ENCODE measurements around the gene ATXN10. TPM values are rescaled to one million over a fixed set of nuclear protein-coding genes. Genes with fewer than 3 reads are reported as not detected.

The ATXN10 gene
- total and polyA plus RNA-seq, 2 of the 13 experiments (the other 11 are each of a cell fraction or from before 2014, with no cell fraction given): 60.1 to 194 TPM

DNA sequence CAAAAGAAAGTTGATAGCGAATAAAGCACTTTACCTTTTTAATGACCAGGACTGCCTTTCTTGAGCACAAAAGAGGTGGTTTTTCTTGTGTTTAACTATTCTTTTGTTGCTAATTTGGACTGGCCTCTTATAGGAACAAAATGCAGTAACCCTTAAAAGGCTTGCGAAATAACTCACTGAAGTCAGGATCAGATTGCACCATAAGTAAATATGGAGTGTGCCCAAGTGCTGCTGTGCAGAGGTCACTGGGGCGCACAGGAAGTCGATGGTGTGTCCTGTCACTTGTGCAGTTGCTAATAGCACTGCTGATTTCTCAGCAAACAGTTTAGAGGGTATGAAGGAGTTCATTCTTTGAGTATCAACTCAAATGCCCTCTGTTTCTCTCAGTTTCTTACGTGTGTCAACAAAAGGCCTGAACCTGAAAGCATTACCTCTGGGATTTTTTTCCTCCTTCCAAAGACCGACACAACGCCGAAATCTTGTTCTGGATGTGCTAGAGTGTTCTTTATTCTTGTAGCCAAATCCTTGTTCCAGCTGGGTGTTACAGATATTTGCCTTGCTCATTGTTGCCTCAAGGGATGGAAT, 71.3 kb downstream of the ATXN10 start (continued):
- TF ChIP-seq, protein P1, sequence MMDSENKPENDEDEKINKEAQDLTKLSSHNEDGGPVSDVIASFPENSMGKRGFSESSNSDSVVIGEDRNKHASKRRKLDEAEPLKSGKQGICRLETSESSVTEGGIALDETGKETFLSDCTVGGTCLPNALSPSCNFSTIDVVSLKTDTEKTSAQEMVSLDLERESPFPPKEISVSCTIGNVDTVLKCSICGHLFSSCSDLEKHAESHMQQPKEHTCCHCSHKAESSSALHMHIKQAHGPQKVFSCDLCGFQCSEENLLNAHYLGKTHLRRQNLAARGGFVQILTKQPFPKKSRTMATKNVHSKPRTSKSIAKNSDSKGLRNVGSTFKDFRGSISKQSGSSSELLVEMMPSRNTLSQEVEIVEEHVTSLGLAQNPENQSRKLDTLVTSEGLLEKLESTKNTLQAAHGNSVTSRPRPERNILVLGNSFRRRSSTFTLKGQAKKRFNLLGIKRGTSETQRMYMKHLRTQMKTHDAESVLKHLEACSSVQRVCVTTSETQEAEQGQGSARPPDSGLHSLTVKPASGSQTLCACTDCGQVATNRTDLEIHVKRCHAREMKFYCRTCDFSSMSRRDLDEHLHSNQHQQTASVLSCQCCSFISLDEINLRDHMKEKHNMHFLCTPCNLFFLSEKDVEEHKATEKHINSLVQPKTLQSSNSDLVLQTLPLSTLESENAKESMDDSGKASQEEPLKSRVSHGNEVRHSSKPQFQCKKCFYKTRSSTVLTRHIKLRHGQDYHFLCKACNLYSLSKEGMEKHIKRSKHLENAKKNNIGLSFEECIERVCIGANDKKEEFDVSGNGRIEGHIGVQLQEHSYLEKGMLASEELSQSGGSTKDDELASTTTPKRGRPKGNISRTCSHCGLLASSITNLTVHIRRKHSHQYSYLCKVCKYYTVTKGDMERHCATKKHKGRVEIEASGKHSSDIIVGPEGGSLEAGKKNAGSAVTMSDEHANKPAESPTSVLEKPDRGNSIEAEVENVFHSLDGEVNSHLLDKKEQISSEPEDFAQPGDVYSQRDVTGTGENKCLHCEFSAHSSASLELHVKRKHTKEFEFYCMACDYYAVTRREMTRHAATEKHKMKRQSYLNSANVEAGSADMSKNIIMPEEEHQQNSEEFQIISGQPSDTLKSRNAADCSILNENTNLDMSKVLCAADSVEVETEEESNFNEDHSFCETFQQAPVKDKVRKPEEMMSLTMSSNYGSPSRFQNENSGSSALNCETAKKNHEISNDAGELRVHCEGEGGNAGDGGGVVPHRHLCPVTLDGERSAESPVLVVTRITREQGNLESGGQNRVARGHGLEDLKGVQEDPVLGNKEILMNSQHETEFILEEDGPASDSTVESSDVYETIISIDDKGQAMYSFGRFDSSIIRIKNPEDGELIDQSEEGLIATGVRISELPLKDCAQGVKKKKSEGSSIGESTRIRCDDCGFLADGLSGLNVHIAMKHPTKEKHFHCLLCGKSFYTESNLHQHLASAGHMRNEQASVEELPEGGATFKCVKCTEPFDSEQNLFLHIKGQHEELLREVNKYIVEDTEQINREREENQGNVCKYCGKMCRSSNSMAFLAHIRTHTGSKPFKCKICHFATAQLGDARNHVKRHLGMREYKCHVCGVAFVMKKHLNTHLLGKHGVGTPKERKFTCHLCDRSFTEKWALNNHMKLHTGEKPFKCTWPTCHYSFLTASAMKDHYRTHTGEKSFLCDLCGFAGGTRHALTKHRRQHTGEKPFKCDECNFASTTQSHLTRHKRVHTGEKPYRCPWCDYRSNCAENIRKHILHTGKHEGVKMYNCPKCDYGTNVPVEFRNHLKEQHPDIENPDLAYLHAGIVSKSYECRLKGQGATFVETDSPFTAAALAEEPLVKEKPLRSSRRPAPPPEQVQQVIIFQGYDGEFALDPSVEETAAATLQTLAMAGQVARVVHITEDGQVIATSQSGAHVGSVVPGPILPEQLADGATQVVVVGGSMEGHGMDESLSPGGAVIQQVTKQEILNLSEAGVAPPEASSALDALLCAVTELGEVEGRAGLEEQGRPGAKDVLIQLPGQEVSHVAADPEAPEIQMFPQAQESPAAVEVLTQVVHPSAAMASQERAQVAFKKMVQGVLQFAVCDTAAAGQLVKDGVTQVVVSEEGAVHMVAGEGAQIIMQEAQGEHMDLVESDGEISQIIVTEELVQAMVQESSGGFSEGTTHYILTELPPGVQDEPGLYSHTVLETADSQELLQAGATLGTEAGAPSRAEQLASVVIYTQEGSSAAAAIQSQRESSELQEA (CRISPR knock-in tag; IDR thresholded peaks at IDR 0.05; ENCODE audit: not compliant biosample characterization): no peak
- TF ChIP-seq MEIS1 (CRISPR knock-in tag; IDR thresholded peaks at IDR 0.05; ENCODE audit: borderline replicate concordance): peak; percentile 89; the same call in 1 of the 2 replicates
- no peak for TF ChIP-seq ZNF234 (CRISPR knock-in tag; conservative IDR thresholded peaks at IDR 0.05)
- TF ChIP-seq, protein P2, sequence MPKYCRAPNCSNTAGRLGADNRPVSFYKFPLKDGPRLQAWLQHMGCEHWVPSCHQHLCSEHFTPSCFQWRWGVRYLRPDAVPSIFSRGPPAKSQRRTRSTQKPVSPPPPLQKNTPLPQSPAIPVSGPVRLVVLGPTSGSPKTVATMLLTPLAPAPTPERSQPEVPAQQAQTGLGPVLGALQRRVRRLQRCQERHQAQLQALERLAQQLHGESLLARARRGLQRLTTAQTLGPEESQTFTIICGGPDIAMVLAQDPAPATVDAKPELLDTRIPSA (CRISPR knock-in tag; IDR thresholded peaks at IDR 0.05; ENCODE audit: borderline replicate concordance): no peak
- TF ChIP-seq ZNF891 (CRISPR knock-in tag; IDR thresholded peaks at IDR 0.05): no peak
- peak; percentile 80 for TF ChIP-seq ZNF605 (CRISPR knock-in tag; IDR thresholded peaks at IDR 0.05)
- TF ChIP-seq, protein P3, sequence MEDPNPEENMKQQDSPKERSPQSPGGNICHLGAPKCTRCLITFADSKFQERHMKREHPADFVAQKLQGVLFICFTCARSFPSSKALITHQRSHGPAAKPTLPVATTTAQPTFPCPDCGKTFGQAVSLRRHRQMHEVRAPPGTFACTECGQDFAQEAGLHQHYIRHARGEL (CRISPR knock-in tag; IDR thresholded peaks at IDR 0.05): no peak
- TF ChIP-seq PRMT3 (CRISPR knock-in tag; IDR thresholded peaks at IDR 0.05; ENCODE audit: borderline replicate concordance, low read depth): no peak
- no peak for TF ChIP-seq RBFOX2 (IDR thresholded peaks at IDR 0.05; ENCODE audit: low read depth, low read length)
- no peak for TF ChIP-seq ZNF225 (CRISPR knock-in tag; IDR thresholded peaks at IDR 0.05)
- no peak for TF ChIP-seq CHD2 (IDR thresholded peaks at IDR 0.05; ENCODE audit: low read depth, low read length)
- TF ChIP-seq, protein P4, sequence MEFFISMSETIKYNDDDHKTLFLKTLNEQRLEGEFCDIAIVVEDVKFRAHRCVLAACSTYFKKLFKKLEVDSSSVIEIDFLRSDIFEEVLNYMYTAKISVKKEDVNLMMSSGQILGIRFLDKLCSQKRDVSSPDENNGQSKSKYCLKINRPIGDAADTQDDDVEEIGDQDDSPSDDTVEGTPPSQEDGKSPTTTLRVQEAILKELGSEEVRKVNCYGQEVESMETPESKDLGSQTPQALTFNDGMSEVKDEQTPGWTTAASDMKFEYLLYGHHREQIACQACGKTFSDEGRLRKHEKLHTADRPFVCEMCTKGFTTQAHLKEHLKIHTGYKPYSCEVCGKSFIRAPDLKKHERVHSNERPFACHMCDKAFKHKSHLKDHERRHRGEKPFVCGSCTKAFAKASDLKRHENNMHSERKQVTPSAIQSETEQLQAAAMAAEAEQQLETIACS (CRISPR knock-in tag; IDR thresholded peaks at IDR 0.05): no peak
- TF ChIP-seq, protein P5, sequence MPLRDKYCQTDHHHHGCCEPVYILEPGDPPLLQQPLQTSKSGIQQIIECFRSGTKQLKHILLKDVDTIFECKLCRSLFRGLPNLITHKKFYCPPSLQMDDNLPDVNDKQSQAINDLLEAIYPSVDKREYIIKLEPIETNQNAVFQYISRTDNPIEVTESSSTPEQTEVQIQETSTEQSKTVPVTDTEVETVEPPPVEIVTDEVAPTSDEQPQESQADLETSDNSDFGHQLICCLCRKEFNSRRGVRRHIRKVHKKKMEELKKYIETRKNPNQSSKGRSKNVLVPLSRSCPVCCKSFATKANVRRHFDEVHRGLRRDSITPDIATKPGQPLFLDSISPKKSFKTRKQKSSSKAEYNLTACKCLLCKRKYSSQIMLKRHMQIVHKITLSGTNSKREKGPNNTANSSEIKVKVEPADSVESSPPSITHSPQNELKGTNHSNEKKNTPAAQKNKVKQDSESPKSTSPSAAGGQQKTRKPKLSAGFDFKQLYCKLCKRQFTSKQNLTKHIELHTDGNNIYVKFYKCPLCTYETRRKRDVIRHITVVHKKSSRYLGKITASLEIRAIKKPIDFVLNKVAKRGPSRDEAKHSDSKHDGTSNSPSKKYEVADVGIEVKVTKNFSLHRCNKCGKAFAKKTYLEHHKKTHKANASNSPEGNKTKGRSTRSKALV (CRISPR knock-in tag; IDR thresholded peaks at IDR 0.05): peak; percentile 61; the same call in 1 of the 2 replicates
- TF ChIP-seq NFRKB (IDR thresholded peaks at IDR 0.05): no peak
- peak; percentile 93 for TF ChIP-seq HHEX (CRISPR knock-in tag; IDR thresholded peaks at IDR 0.05)
- peak; percentile 46; the same call in 1 of the 3 replicates for TF ChIP-seq MXI1 (IDR thresholded peaks at IDR 0.05; ENCODE audit: borderline replicate concordance, low read depth, low read length)
- TF ChIP-seq ZNF7 (CRISPR knock-in tag; IDR thresholded peaks at IDR 0.05): no peak

All from HepG2 (cell line).